ENCODE measurements around the gene LRP8. TPM values are rescaled to one million over a fixed set of nuclear protein-coding genes. Genes with fewer than 3 reads are reported as not detected.

LRP8 gene
- polyA plus RNA-seq, 1 donor (not counting 4 experiments of a cell fraction or from before 2014, with no cell fraction given), result 31.0 TPM

DNA sequence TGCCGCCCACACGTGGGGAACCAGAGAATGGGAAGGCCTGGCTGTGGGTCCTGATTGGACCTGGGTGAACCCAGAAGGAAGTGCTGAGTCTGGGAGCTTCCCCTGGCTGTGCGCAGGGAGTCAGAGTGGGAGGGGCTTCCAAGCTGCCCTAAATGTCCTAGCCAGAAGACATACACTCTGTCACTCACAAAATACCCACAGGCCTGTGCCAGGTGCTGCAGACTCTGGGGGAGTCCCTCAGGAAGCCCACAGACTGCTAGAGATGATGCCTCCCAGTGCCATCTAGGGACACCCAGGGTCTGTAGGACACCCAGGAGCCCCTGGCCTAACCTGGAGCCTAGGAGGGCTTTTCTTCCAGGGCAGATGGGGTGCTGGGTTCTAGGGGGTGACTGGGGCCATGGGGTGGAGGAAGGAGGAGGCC lies 33.7 kb upstream of the LRP8 start:
- H3K4me1 ChIP-seq (ENCODE audit: control insufficient read depth, extremely low read depth, insufficient read depth, low read length), result no peaks in the 10 kb centered on the region
- H3K4me2 ChIP-seq (ENCODE audit: control insufficient read depth, extremely low read depth, insufficient read depth, low read depth, low read length), result no peak overlapping the region
- no peaks in the 10 kb centered on the region for H4K20me1 ChIP-seq (ENCODE audit: control insufficient read depth, extremely low read depth, insufficient read depth, low read length)
- no peaks in the 10 kb centered on the region for H3K27me3 ChIP-seq (ENCODE audit: control insufficient read depth, extremely low read depth, insufficient read depth, low read length)
- H2AFZ ChIP-seq (ENCODE audit: control insufficient read depth, low read length), result no peak overlapping the region
- FAIRE-seq (no peak), DNase-seq (ENCODE audit: low read depth, low spot score) (no peak)
- no peaks in the 10 kb centered on the region for H3K36me3 ChIP-seq (ENCODE audit: control insufficient read depth in 2 of 2, extremely low read depth in 1 of 2, insufficient read depth in 2 of 2, low read length in 2 of 2)
- no peaks in the 10 kb centered on the region for H3K9me1 ChIP-seq (ENCODE audit: control insufficient read depth, extremely low read depth, insufficient read depth, low read length)
- no peaks in the 10 kb centered on the region for H3K9me3 ChIP-seq (ENCODE audit: control insufficient read depth, low read depth, low read length)
- dilution Hi-C loops (cut with MboI; ENCODE audit: extremely low pct_ligation_motif_present, low sequenced_read_pairs), result no loop called here
- H3K9ac ChIP-seq (ENCODE audit: control insufficient read depth, extremely low read depth, insufficient read depth, low read length), result no peak overlapping the region
- H3K27ac ChIP-seq (ENCODE audit: control insufficient read depth, insufficient read depth, low read length), result no peak overlapping the region
- TF ChIP-seq EZH2 (IDR thresholded peaks at IDR 0.05; ENCODE audit: low read length), result no peak
- TF ChIP-seq, protein P1, sequence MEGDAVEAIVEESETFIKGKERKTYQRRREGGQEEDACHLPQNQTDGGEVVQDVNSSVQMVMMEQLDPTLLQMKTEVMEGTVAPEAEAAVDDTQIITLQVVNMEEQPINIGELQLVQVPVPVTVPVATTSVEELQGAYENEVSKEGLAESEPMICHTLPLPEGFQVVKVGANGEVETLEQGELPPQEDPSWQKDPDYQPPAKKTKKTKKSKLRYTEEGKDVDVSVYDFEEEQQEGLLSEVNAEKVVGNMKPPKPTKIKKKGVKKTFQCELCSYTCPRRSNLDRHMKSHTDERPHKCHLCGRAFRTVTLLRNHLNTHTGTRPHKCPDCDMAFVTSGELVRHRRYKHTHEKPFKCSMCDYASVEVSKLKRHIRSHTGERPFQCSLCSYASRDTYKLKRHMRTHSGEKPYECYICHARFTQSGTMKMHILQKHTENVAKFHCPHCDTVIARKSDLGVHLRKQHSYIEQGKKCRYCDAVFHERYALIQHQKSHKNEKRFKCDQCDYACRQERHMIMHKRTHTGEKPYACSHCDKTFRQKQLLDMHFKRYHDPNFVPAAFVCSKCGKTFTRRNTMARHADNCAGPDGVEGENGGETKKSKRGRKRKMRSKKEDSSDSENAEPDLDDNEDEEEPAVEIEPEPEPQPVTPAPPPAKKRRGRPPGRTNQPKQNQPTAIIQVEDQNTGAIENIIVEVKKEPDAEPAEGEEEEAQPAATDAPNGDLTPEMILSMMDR (optimal IDR thresholded peaks at IDR 0.05 in 1 of 3, IDR thresholded peaks at IDR 0.05 in 1 of 3, conservative IDR thresholded peaks at IDR 0.05 in 1 of 3; ENCODE audit: extremely low read depth in 1 of 3, insufficient read depth in 2 of 3, low read length in 3 of 3), result no peak
- H3K79me2 ChIP-seq (ENCODE audit: control insufficient read depth, insufficient read depth, low read length), result no peaks in the 10 kb centered on the region
- no peak overlapping the region for H3K4me3 ChIP-seq (ENCODE audit: control insufficient read depth in 2 of 3, extremely low read depth in 1 of 3, insufficient read depth in 2 of 3, low read depth in 1 of 3, low read length in 3 of 3)

DNA sequence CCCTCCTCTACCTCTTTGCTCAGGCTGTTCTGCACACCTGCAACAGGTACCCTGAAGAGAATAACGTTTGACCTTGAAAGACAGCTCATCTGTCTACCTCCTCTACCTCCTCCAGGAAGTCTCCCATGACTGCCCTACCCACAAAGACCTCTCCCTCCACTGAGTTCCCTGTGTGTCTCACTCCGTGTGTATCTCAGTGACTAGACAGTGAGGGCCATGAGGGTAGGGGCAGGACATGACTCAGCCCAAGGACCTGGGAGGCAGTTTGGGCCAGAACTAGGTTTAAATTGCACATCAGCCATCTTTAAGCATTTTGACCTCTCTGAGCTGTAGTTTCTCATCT lies 32.0 kb upstream of the LRP8 start:
- TF ChIP-seq, protein P1 (optimal IDR thresholded peaks at IDR 0.05 in 1 of 3, IDR thresholded peaks at IDR 0.05 in 1 of 3, conservative IDR thresholded peaks at IDR 0.05 in 1 of 3; ENCODE audit: extremely low read depth in 1 of 3, insufficient read depth in 2 of 3, low read length in 3 of 3), result no peak
- TF ChIP-seq EZH2 (IDR thresholded peaks at IDR 0.05; ENCODE audit: low read length), result no peak
- FAIRE-seq, result no peak
- H3K27ac ChIP-seq (ENCODE audit: control insufficient read depth, insufficient read depth, low read length), result no peak overlapping the region

More for the DNA sequence above, 32.0 kb upstream of the LRP8 start:
- Histone ChIP-seq H3K4me1 (ENCODE audit: control insufficient read depth, extremely low read depth, insufficient read depth, low read length) (no peaks in the 10 kb centered on the region), H3K36me3 (ENCODE audit: control insufficient read depth in 2 of 2, extremely low read depth in 1 of 2, insufficient read depth in 2 of 2, low read length in 2 of 2) (no peaks in the 10 kb centered on the region), H2AFZ (ENCODE audit: control insufficient read depth, low read length) (no peak overlapping the region), H3K9ac (ENCODE audit: control insufficient read depth, extremely low read depth, insufficient read depth, low read length) (no peak overlapping the region), H4K20me1 (ENCODE audit: control insufficient read depth, extremely low read depth, insufficient read depth, low read length) (no peaks in the 10 kb centered on the region), H3K4me2 (ENCODE audit: control insufficient read depth, extremely low read depth, insufficient read depth, low read depth, low read length) (no peak overlapping the region), H3K4me3 (ENCODE audit: control insufficient read depth in 2 of 3, extremely low read depth in 1 of 3, insufficient read depth in 2 of 3, low read depth in 1 of 3, low read length in 3 of 3) (no peak overlapping the region), H3K79me2 (ENCODE audit: control insufficient read depth, insufficient read depth, low read length) (no peaks in the 10 kb centered on the region), H3K9me1 (ENCODE audit: control insufficient read depth, extremely low read depth, insufficient read depth, low read length) (no peaks in the 10 kb centered on the region), H3K27me3 (ENCODE audit: control insufficient read depth, extremely low read depth, insufficient read depth, low read length) (no peaks in the 10 kb centered on the region), H3K9me3 (ENCODE audit: control insufficient read depth, low read depth, low read length) (no peaks in the 10 kb centered on the region)
- dilution Hi-C loops (cut with MboI; ENCODE audit: extremely low pct_ligation_motif_present, low sequenced_read_pairs), result no loop called here
- DNase-seq (ENCODE audit: low read depth, low spot score), result no peak
